ENCODE data around the gene TXNDC2.

- TF ChIP-seq BHLHE40 (IDR thresholded peaks at IDR 0.05; ENCODE audit: low read depth, low read length): no peak
- TF ChIP-seq CTCF (conservative IDR thresholded peaks at IDR 0.05; ENCODE audit: low read depth, low read length): no peak
- TF ChIP-seq ELK1 (IDR thresholded peaks at IDR 0.05; ENCODE audit: borderline replicate concordance, low read depth, low read length): no peak
- no peak for TF ChIP-seq POLR2A (IDR thresholded peaks at IDR 0.05; ENCODE audit: low read depth, low read length)
- TF ChIP-seq NFE2L2 (IDR thresholded peaks at IDR 0.05; ENCODE audit: low read depth, low read length): no peak
- no peak for TF ChIP-seq CEBPB (IDR thresholded peaks at IDR 0.05; ENCODE audit: low read depth, low read length)
Measured at GRCh38 chr18:9918016-9918680, 32.4 kb downstream of the TXNDC2 start.
